NT2/D1 (cell line): ENCODE data around the gene AFTPH.

Experiments used
- SUZ12 ChIP-seq: IDR thresholded peaks from 2 replicates; pipeline ENCODE4 v1.6.1; 2011; ENCODE audit not compliant: insufficient read length, insufficient read depth; ENCODE audit errors: extremely low read depth
- YY1 ChIP-seq: IDR thresholded peaks from 2 replicates; pipeline ENCODE4 v1.6.1; 2011; ENCODE audit not compliant: insufficient read length, insufficient read depth
- ZNF274 ChIP-seq: IDR thresholded peaks from 2 replicates; pipeline ENCODE4 v1.6.1; 2011; ENCODE audit warnings: mild to moderate bottlenecking, low read depth, low read length

- no peak for TF ChIP-seq SUZ12
- TF ChIP-seq ZNF274: no peak
- TF ChIP-seq YY1: no peak
Observed at GRCh38 chr2:64534363-64534762, 10.2 kb downstream of the AFTPH start.
